Activated B cell treated with CpG ODN at 0.5 μM for 24 hours (primary cell): ENCODE data around the gene ATG16L2. TPM values are rescaled to one million over a fixed set of nuclear protein-coding genes. Genes with fewer than 3 reads are reported as not detected.
"Not testable (repeated sequence)": the region's sequence is repeated elsewhere in the genome, so short reads cannot be mapped to it uniquely, and the experiment has no call there.

Source experiments
- ATAC-seq: fragments of 200-7000 bp; cut with Tn5 transposase; one replicate; pipeline ENCODE4 v1.10.0; 2021; ENCODE audit warnings: low read depth, mild to moderate bottlenecking, moderate library complexity
- CTCF ChIA-PET: fragments of 350-600 bp; sonication (Branson Sonifier 250); formaldehyde crosslinking; loops from one replicate; lab custom pipeline; 2021; ENCODE audit warnings: antibody characterized with exemption; lab: Charles Lee
- POLR2A ChIA-PET: fragments of 350-600 bp; sonication (Branson Sonifier 250); formaldehyde crosslinking; loops from one replicate; lab custom pipeline; 2021; ENCODE audit warnings: antibody characterized with exemption; lab: Charles Lee
- DNase-seq: peaks from one replicate; pipeline ENCODE4 v3.0.0; 2022
- H3K27ac Mint-ChIP-seq: one replicate; pipeline ENCODE4 v1.8.0; 2020; ENCODE audit warnings: mixed read lengths
- H3K27me3 Mint-ChIP-seq: one replicate; pipeline ENCODE4 v1.8.0; 2021; ENCODE audit warnings: mixed read lengths
- H3K36me3 Mint-ChIP-seq: one replicate; pipeline ENCODE4 v1.8.0; 2021; ENCODE audit warnings: low read depth, mixed read lengths
- H3K4me1 Mint-ChIP-seq: one replicate; pipeline ENCODE4 v1.8.0; 2021; ENCODE audit warnings: mixed read lengths
- H3K4me3 Mint-ChIP-seq: one replicate; pipeline ENCODE4 v1.8.0; 2020; ENCODE audit warnings: mild to moderate bottlenecking, mixed read lengths
- H3K9me3 Mint-ChIP-seq: one replicate; pipeline ENCODE4 v1.8.0; 2020; ENCODE audit warnings: mixed read lengths
- CTCF ChIP-seq: fragments of 200-600 bp; IDR thresholded peaks from one replicate; pipeline ENCODE4 v1.8.0; 2022; ENCODE audit warnings: antibody characterized with exemption, mild to moderate bottlenecking
- intact Hi-C: fragments of 100-400 bp; cut with micrococcal nuclease; formaldehyde crosslinking; loops from one replicate; pipeline ENCODE4 v1.15.1; 2024
- total RNA-seq: library from RNA; stranded (reverse); gene quantifications from 2 replicates; pipeline ENCODE4 v1.2.3, GENCODE V29; 2022

ATG16L2 gene
- total RNA-seq, 1 donor from 2014 or later: 96.7 TPM

GRCh38 chr11:72807021-72807693 is 7.1 kb upstream of the ATG16L2 start:
- no peak for TF ChIP-seq CTCF
- intact Hi-C loops: no loop called here
- ChIA-PET POLR2A (interaction anchor here (0.6 to 1.5 kb wide), 14 partner anchors 9 to 369 kb away, joined by 3 to 13 read pairs (median 4); partner anchors contain the start of gene STARD10), CTCF (interaction anchor here (1.3 to 1.5 kb wide), 3 partner anchors 8 to 371 kb away, joined by 3 to 5 read pairs (median 4); no protein-coding TSS in a partner anchor)
- peaks cover 10% of the 10 kb centered on the region for H3K36me3 Mint-ChIP-seq
- no peak overlapping the region for H3K4me3 Mint-ChIP-seq
- H3K27me3 Mint-ChIP-seq: no peaks in the 10 kb centered on the region
- peak; percentile 36 for ATAC-seq
- H3K27ac Mint-ChIP-seq: no peak overlapping the region
- DNase-seq: no peak
- H3K4me1 Mint-ChIP-seq: peaks cover 26% of the 10 kb centered on the region
- no peaks in the 10 kb centered on the region for H3K9me3 Mint-ChIP-seq

- H3K27ac Mint-ChIP-seq: peak overlapping the region; percentile 56
- no peaks in the 10 kb centered on the region for H3K27me3 Mint-ChIP-seq
- ChIA-PET CTCF (interaction anchor here (1.3 to 1.5 kb wide), 3 partner anchors 9 to 370 kb away, joined by 3 to 5 read pairs (median 4); no protein-coding TSS in a partner anchor), POLR2A (interaction anchor here (0.6 to 1.5 kb wide), 14 partner anchors 14 to 369 kb away, joined by 3 to 13 read pairs (median 4); partner anchors contain the start of gene STARD10)
- intact Hi-C loops: no loop called here
- peaks cover 30% of the 10 kb centered on the region for H3K4me1 Mint-ChIP-seq
- ATAC-seq (peak; percentile 83), DNase-seq (no peak)
- TF ChIP-seq CTCF: no peak
- H3K4me3 Mint-ChIP-seq: no peak overlapping the region
- H3K36me3 Mint-ChIP-seq: peaks cover 10% of the 10 kb centered on the region
- H3K9me3 Mint-ChIP-seq: no peaks in the 10 kb centered on the region
Observed at GRCh38 chr11:72807792-72808191, 6.4 kb upstream of the ATG16L2 start.

- no peak for TF ChIP-seq CTCF
- POLR2A ChIA-PET: interaction anchor here (0.7 to 1.5 kb wide), 7 partner anchors 13 to 83 kb away, joined by 3 to 13 read pairs (median 6); partner anchors contain the start of gene STARD10
- intact Hi-C loops: no loop called here
- ATAC-seq: no peak
- CTCF ChIA-PET: interaction anchor here (1.3 to 1.5 kb wide), 3 partner anchors 10 to 370 kb away, joined by 3 to 5 read pairs (median 4); no protein-coding TSS in a partner anchor
- H3K4me3 Mint-ChIP-seq: no peak overlapping the region
- peak overlapping the region; percentile 56 for H3K27ac Mint-ChIP-seq
- no peak for DNase-seq
- H3K9me3 Mint-ChIP-seq: no peaks in the 10 kb centered on the region
- H3K4me1 Mint-ChIP-seq: peaks cover 36% of the 10 kb centered on the region
- H3K27me3 Mint-ChIP-seq: no peaks in the 10 kb centered on the region
- H3K36me3 Mint-ChIP-seq: peaks cover 13% of the 10 kb centered on the region
Observed at GRCh38 chr11:72808331-72808798, 5.8 kb upstream of the ATG16L2 start.

- H3K27me3 Mint-ChIP-seq: not testable (repeated sequence)
Observed at GRCh38 chr11:72811686-72812085, 2.5 kb upstream of the ATG16L2 start.

GRCh38 chr11:72812604-72812966 is 1.6 kb upstream of the ATG16L2 start:
- no peak for TF ChIP-seq CTCF
- no peak for DNase-seq
- Mint-ChIP-seq H3K4me3 (peak overlapping the region; percentile 95), H3K4me1 (peaks cover 51% of the 10 kb centered on the region), H3K27me3 (no peaks in the 10 kb centered on the region), H3K36me3 (peaks cover 28% of the 10 kb centered on the region), H3K9me3 (no peaks in the 10 kb centered on the region), H3K27ac (peak overlapping the region; percentile 91)
- CTCF ChIA-PET: interaction anchor here (1.0 to 5.2 kb wide), 6 partner anchors 15 to 128 kb away, joined by 3 to 27 read pairs (median 6); partner anchors contain the start of gene STARD10
- intact Hi-C loops: loop anchor here (5.0 to 10.0 kb wide), 3 partner anchors 228 to 885 kb away; partner anchors contain the start of genes INPPL1, RNF121 and XNDC1N
- no peak for ATAC-seq
- POLR2A ChIA-PET: interaction anchor here (0.5 to 4.5 kb wide), 9 partner anchors 19 to 330 kb away, joined by 3 to 26 read pairs (median 3); partner anchors contain the start of genes FCHSD2 and STARD10

More at GRCh38 chr11:72811686-72812085, 2.5 kb upstream of the ATG16L2 start:
- CTCF ChIA-PET: interaction anchor here (5.2 kb wide), 1 partner anchor 87 kb away, joined by 27 read pairs; no protein-coding TSS in a partner anchor
- POLR2A ChIA-PET: interaction anchor here (0.6 to 4.5 kb wide), 3 partner anchors 23 to 826 kb away, joined by 3 to 26 read pairs (median 4); no protein-coding TSS in a partner anchor
- not testable (repeated sequence) for DNase-seq, H3K27ac Mint-ChIP-seq, H3K4me3 Mint-ChIP-seq, ATAC-seq, H3K9me3 Mint-ChIP-seq
- intact Hi-C loops: loop anchor here (5.0 to 10.0 kb wide), 3 partner anchors 227 to 884 kb away; partner anchors contain the start of genes INPPL1, RNF121 and XNDC1N
- H3K36me3 Mint-ChIP-seq: peaks cover 22% of the 10 kb centered on the region
- H3K4me1 Mint-ChIP-seq: peaks cover 55% of the 10 kb centered on the region
